H9 (cell line): Measurements from ENCODE around the gene TRABD. TPM values are rescaled to one million over a fixed set of nuclear protein-coding genes. Genes with fewer than 3 reads are reported as not detected.

ENCODE experiments used
- DNase-seq: peaks from one replicate; pipeline ENCODE4 v3.0.0-alpha.2; 2017
- H2AFZ ChIP-seq: one replicate; pipeline ENCODE4 v1.6.1; 2013; ENCODE audit warnings: mild to moderate bottlenecking, low read length, control low read depth, moderate library complexity
- H2AK5ac ChIP-seq: 2 replicates; pipeline ENCODE4 v1.6.1; 2013; ENCODE audit warnings: low read length, control low read depth, mixed read lengths; ENCODE audit not compliant: insufficient read length
- H2BK120ac ChIP-seq: one replicate; pipeline ENCODE4 v1.6.1; 2013; ENCODE audit warnings: low read depth, mild to moderate bottlenecking, low read length, control low read depth, inconsistent platforms; ENCODE audit not compliant: poor library complexity, severe bottlenecking
- H2BK12ac ChIP-seq: 2 replicates; pipeline ENCODE4 v1.6.1; 2013; ENCODE audit warnings: low read length, control low read depth, mixed read lengths, low read depth; ENCODE audit not compliant: insufficient read length
- H2BK15ac ChIP-seq: 2 replicates; pipeline ENCODE4 v1.6.1; 2013; ENCODE audit warnings: low read depth, low read length, control low read depth
- H2BK20ac ChIP-seq: one replicate; pipeline ENCODE4 v1.6.1; 2013; ENCODE audit warnings: low read depth, mild to moderate bottlenecking, low read length, control low read depth, inconsistent platforms; ENCODE audit not compliant: poor library complexity, severe bottlenecking
- H2BK5ac ChIP-seq: 2 replicates; pipeline ENCODE4 v1.6.1; 2013; ENCODE audit warnings: low read length, control low read depth, mixed read lengths; ENCODE audit not compliant: insufficient read length
- H3K14ac ChIP-seq: 2 replicates; pipeline ENCODE4 v1.6.1; 2013; ENCODE audit warnings: low read length, control low read depth; ENCODE audit not compliant: insufficient read depth
- H3K18ac ChIP-seq: 2 replicates; pipeline ENCODE4 v1.6.1; 2013; ENCODE audit warnings: low read depth, mild to moderate bottlenecking, mixed read lengths, low read length, control low read depth; ENCODE audit not compliant: insufficient read length
- H3K23ac ChIP-seq: 2 replicates; pipeline ENCODE4 v1.6.1; 2013; ENCODE audit warnings: low read length, control low read depth, mixed read lengths, low read depth; ENCODE audit not compliant: insufficient read length
- H3K23me2 ChIP-seq: 2 replicates; pipeline ENCODE4 v1.6.1; 2013; ENCODE audit warnings: low read depth, mild to moderate bottlenecking, mixed read lengths, low read length, control low read depth; ENCODE audit not compliant: insufficient read length, poor library complexity, severe bottlenecking
- H3K27ac ChIP-seq: 2 replicates; pipeline ENCODE4 v1.5.1; 2013; ENCODE audit warnings: low read length, control low read depth, mixed read lengths, low read depth; ENCODE audit not compliant: insufficient read length
- H3K27me3 ChIP-seq: 2 replicates; pipeline ENCODE4 v1.6.1; 2013; ENCODE audit warnings: low read length, control low read depth, inconsistent platforms; ENCODE audit not compliant: insufficient read depth
- H3K4ac ChIP-seq: 2 replicates; pipeline ENCODE4 v1.6.1; 2013; ENCODE audit warnings: low read depth, mild to moderate bottlenecking, control low read depth, inconsistent platforms, low read length, moderate library complexity
- H3K4me1 ChIP-seq: 2 replicates; pipeline ENCODE4 v1.6.1; 2013; ENCODE audit warnings: low read length, control low read depth, inconsistent platforms; ENCODE audit not compliant: insufficient read depth
- H3K4me2 ChIP-seq: 2 replicates; pipeline ENCODE4 v1.6.1; 2013; ENCODE audit warnings: low read length, control low read depth, mixed read lengths; ENCODE audit not compliant: insufficient read length, insufficient read depth
- H3K56ac ChIP-seq: 2 replicates; pipeline ENCODE4 v1.6.1; 2013; ENCODE audit warnings: low read depth, mild to moderate bottlenecking, mixed read lengths, low read length, control low read depth; ENCODE audit not compliant: insufficient read length
- H3K79me1 ChIP-seq: 2 replicates; pipeline ENCODE4 v1.6.1; 2013; ENCODE audit warnings: low read depth, mild to moderate bottlenecking, moderate library complexity, low read length, control low read depth, inconsistent platforms; ENCODE audit not compliant: insufficient read depth, poor library complexity, severe bottlenecking
- H3K79me2 ChIP-seq: 2 replicates; pipeline ENCODE4 v1.6.1; 2013; ENCODE audit warnings: low read length, control low read depth, inconsistent platforms; ENCODE audit not compliant: insufficient read depth
- H3K9ac ChIP-seq: 2 replicates; pipeline ENCODE4 v1.6.1; 2013; ENCODE audit warnings: low read length, control low read depth, mixed read lengths; ENCODE audit not compliant: insufficient read length; ENCODE audit errors: extremely low read depth
- H3K9me3 ChIP-seq: one replicate; pipeline ENCODE4 v1.6.1; 2013; ENCODE audit warnings: low read depth, low read length, inconsistent platforms; ENCODE audit not compliant: control insufficient read depth
- H3T11ph ChIP-seq: one replicate; pipeline ENCODE4 v1.6.1; 2013; ENCODE audit warnings: mild to moderate bottlenecking, low read length, control low read depth, inconsistent platforms
- H4K20me1 ChIP-seq: one replicate; pipeline ENCODE4 v1.6.1; 2013; ENCODE audit not compliant: control insufficient read depth, insufficient read length, insufficient read depth
- H4K5ac ChIP-seq: 2 replicates; pipeline ENCODE4 v1.6.1; 2013; ENCODE audit warnings: low read depth, mild to moderate bottlenecking, mixed read lengths, low read length, control low read depth; ENCODE audit not compliant: insufficient read length
- H4K8ac ChIP-seq: replicated peaks from 2 replicates; pipeline ENCODE4 v1.6.1; 2013; ENCODE audit warnings: low read length, control low read depth, mixed read lengths, low read depth; ENCODE audit not compliant: insufficient read length
- H4K91ac ChIP-seq: 2 replicates; pipeline ENCODE4 v1.6.1; 2013; ENCODE audit warnings: low read depth, mild to moderate bottlenecking, moderate library complexity, mixed read lengths, low read length, control low read depth; ENCODE audit not compliant: insufficient read length
- H3K27ac Mint-ChIP-seq, 3 experiments: 2 replicates in 2 of 3; 3 replicates in 1 of 3; pipeline ENCODE4 v1.8.0; 2020 to 2021; ENCODE audit warnings: mixed read lengths in 3 of 3, mild to moderate bottlenecking in 1 of 3, moderate library complexity in 1 of 3
- H3K27me3 Mint-ChIP-seq: 2 replicates; pipeline ENCODE4 v1.8.0; 2021; ENCODE audit warnings: low read depth, mild to moderate bottlenecking, moderate library complexity, mixed read lengths
- H3K36me3 Mint-ChIP-seq, 3 experiments: 2 replicates in 2 of 3; 3 replicates in 1 of 3; pipeline ENCODE4 v1.8.0; 2020 to 2021; ENCODE audit warnings: low read depth in 3 of 3, mixed read lengths in 3 of 3; ENCODE audit not compliant: insufficient read depth in 1 of 3
- H3K4me1 Mint-ChIP-seq, 2 experiments: 2 replicates each; pipeline ENCODE4 v1.8.0; 2020; ENCODE audit warnings: mixed read lengths in 2 of 2
- H3K4me3 Mint-ChIP-seq, 2 experiments: 2 replicates in 1 of 2; 3 replicates in 1 of 2; pipeline ENCODE4 v1.8.0; 2020 to 2021; ENCODE audit warnings: mild to moderate bottlenecking in 2 of 2, mixed read lengths in 2 of 2, moderate library complexity in 1 of 2
- H3K9me3 Mint-ChIP-seq, 2 experiments: 2 replicates in 1 of 2; 3 replicates in 1 of 2; pipeline ENCODE4 v1.8.0; 2020; ENCODE audit warnings: mild to moderate bottlenecking in 2 of 2, mixed read lengths in 2 of 2, moderate library complexity in 1 of 2
- WGBS: extraction: QIAGEN DNeasy Blood & Tissue Kit; methylation state at CpG from one replicate; pipeline ENCODE4 v1.1.7; 2013; ENCODE audit warnings: missing lambda C conversion rate, low lambda C conversion rate, mixed read lengths; ENCODE audit not compliant: insufficient read length; ENCODE audit errors: extremely low coverage; 5-methylcytosine and 5-hydroxymethylcytosine counted together
- total RNA-seq: library from RNA; stranded (reverse); gene quantifications from 2 replicates; pipeline ENCODE4 v1.2.1, GENCODE V29; 2021
- TF ChIP-seq, protein P1 (sequence below): fragments of 200-600 bp; sonication (generic); conservative IDR thresholded peaks from 3 replicates; pipeline ENCODE4 v1.8.0; 2021; ENCODE audit warnings: antibody characterized with exemption, mild to moderate bottlenecking

TRABD gene
- total RNA-seq, 1 experiment from 2014 or later = 47.8 TPM

DNA sequence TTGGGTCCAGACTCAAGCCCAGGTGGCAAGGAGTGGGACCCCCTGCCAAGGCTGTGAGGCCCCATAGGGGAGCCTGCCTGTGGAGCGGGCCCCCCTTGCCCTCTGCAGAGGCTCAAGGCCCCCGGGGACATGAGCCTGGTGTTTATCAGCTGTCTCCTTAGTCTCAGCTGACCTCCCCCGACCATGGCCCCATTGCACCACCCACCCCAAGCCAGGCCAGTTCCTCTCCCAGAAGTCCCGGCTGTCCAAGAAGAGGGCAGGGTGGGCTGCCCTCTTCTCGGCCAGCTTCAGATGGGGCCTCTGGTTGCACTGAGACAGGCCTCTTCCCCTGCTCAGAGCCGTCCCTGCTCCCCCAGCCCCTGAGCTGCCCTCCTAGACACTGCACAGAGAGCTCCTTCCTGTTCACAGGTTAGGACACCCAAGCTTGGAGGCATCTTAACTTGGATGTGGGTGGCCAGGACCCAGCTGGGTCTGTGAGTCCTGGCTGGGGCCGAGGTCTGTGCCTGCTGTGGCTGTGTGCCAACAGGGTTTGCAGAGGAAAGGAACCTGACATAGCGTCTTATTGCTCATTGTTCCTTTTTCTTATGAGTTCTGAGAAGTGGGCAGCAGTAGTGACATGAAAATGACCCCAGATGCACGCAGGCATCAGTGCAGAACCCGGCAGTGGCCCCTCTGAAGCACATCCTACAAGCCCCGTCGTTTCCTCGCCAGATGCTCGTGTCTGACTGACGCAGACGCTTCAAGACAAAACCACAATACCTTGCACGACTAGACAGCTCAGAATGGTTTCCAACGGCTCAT, 5.4 kb downstream of the TRABD start:
- Histone ChIP-seq H3K4ac (no peak overlapping the region), H2BK5ac (no peak overlapping the region), H3K9me3 (no peaks in the 10 kb centered on the region), H2BK120ac (no peak overlapping the region), H3K9ac (no peak overlapping the region), H3K27me3 (no peaks in the 10 kb centered on the region), H4K20me1 (no peaks in the 10 kb centered on the region), H3K23me2 (peaks cover 7% of the 10 kb centered on the region), H3K18ac (no peak overlapping the region), H3K79me2 (peaks cover 5% of the 10 kb centered on the region; the same call in 1 of the 2 replicates), H3K4me2 (no peak overlapping the region), H3K4me1 (no peaks in the 10 kb centered on the region), H4K8ac (no peak overlapping the region), H3K23ac (no peak overlapping the region), H3K79me1 (no peaks in the 10 kb centered on the region), H2AK5ac (no peak overlapping the region), H2BK15ac (no peak overlapping the region), H3K56ac (no peak overlapping the region), H2BK12ac (no peak overlapping the region), H3T11ph (no peak overlapping the region), H4K91ac (no peak overlapping the region), H4K5ac (no peak overlapping the region), H2AFZ (no peak overlapping the region), H2BK20ac (no peak overlapping the region), H3K14ac (no peak overlapping the region; the same call in 1 of the 2 replicates), H3K27ac (no peak overlapping the region)
- Mint-ChIP-seq H3K27ac (peak overlapping the region in 1 of 3 experiments; percentile 89; a peak in 1 of 7 replicates), H3K27me3 (no peaks in the 10 kb centered on the region), H3K36me3 (peaks cover 6 to 14% (median 7%) of the 10 kb centered on the region in 3 experiments), H3K4me3 (peak overlapping the region in 1 of 2 experiments; percentile 60; a peak in 2 of 5 replicates), H3K4me1 (peaks cover 7 to 20% of the 10 kb centered on the region in 2 experiments), H3K9me3 (no peaks in the 10 kb centered on the region)
- no CpG with 5 or more reads among the region's 18 CpGs for WGBS
- DNase-seq = no peak
- TF ChIP-seq, protein P1, sequence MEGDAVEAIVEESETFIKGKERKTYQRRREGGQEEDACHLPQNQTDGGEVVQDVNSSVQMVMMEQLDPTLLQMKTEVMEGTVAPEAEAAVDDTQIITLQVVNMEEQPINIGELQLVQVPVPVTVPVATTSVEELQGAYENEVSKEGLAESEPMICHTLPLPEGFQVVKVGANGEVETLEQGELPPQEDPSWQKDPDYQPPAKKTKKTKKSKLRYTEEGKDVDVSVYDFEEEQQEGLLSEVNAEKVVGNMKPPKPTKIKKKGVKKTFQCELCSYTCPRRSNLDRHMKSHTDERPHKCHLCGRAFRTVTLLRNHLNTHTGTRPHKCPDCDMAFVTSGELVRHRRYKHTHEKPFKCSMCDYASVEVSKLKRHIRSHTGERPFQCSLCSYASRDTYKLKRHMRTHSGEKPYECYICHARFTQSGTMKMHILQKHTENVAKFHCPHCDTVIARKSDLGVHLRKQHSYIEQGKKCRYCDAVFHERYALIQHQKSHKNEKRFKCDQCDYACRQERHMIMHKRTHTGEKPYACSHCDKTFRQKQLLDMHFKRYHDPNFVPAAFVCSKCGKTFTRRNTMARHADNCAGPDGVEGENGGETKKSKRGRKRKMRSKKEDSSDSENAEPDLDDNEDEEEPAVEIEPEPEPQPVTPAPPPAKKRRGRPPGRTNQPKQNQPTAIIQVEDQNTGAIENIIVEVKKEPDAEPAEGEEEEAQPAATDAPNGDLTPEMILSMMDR = no peak
